CD4-positive, alpha-beta T cell treated with Interleukin-17A for 4 hours (primary cell): ENCODE measurements around the gene CRY1.
"Not testable (repeated sequence)": the region's sequence is repeated elsewhere in the genome, so short reads cannot be mapped to it uniquely, and the experiment has no call there.

Experiments
- DNase-seq: peaks from one replicate; pipeline ENCODE4 v3.0.0-alpha.2; 2020; ENCODE audit warnings: mixed read lengths

The CRY1 gene

GRCh38 chr12:106997916-106998315, 95.4 kb downstream of the CRY1 start:
- no peak for DNase-seq

GRCh38 chr12:106996102-106996501, 97.2 kb downstream of the CRY1 start:
- not testable (repeated sequence) for DNase-seq

- no peak for DNase-seq
Measured at GRCh38 chr12:106994579-106995220, 98.6 kb downstream of the CRY1 start.

- no peak for DNase-seq
Measured at GRCh38 chr12:106987846-106988245, 105.5 kb downstream of the CRY1 start.

GRCh38 chr12:106986625-106987389, 106.5 kb downstream of the CRY1 start, which contains the start of gene MTERF2:
Gene MTERF2 (minus strand): TSS chr12:106987146. CDS start chr12:106978714, 8,432 bp downstream.
- DNase-seq: peak; percentile 88

GRCh38 chr12:106986135-106986534, 107.2 kb downstream of the CRY1 start:
- no peak for DNase-seq

- no peak for DNase-seq
Measured at GRCh38 chr12:106985479-106985878, 107.9 kb downstream of the CRY1 start.

- DNase-seq: no peak
Measured at GRCh38 chr12:106984588-106985137, 108.7 kb downstream of the CRY1 start.

- DNase-seq: no peak
Measured at GRCh38 chr12:106982229-106982628, 111.1 kb downstream of the CRY1 start.

GRCh38 chr12:106981788-106982187, 111.6 kb downstream of the CRY1 start:
- no peak for DNase-seq

GRCh38 chr12:106980944-106981343, 112.4 kb downstream of the CRY1 start:
- no peak for DNase-seq

- no peak for DNase-seq
Measured at GRCh38 chr12:106978035-106978800, 115.1 kb downstream of the CRY1 start.

GRCh38 chr12:106976668-106977067, 116.7 kb downstream of the CRY1 start:
- DNase-seq: no peak

- no peak for DNase-seq
Measured at GRCh38 chr12:106975993-106976658, 117.2 kb downstream of the CRY1 start.

GRCh38 chr12:106975098-106975497, 118.3 kb downstream of the CRY1 start:
- no peak for DNase-seq

GRCh38 chr12:106974511-106974910, 118.8 kb downstream of the CRY1 start:
- DNase-seq: no peak

- DNase-seq: no peak
Measured at GRCh38 chr12:106973545-106973944, 119.8 kb downstream of the CRY1 start.

GRCh38 chr12:106971065-106971464, 122.3 kb downstream of the CRY1 start:
- DNase-seq: no peak

- DNase-seq: no peak
Measured at GRCh38 chr12:106964526-106964925, 128.8 kb downstream of the CRY1 start.

GRCh38 chr12:106962286-106962685, 131.1 kb downstream of the CRY1 start:
- no peak for DNase-seq

- peak; percentile 7 for DNase-seq
Measured at GRCh38 chr12:106960443-106960842, 132.9 kb downstream of the CRY1 start.

GRCh38 chr12:106957583-106957982, 135.8 kb downstream of the CRY1 start:
- no peak for DNase-seq
